Activated CD8-positive, alpha-beta memory T cell treated with anti-CD3 and anti-CD28 coated beads, Interleukin-2, amount 10 ng/mL, durations not matched to agents 7 days and 5 days (primary cell): ENCODE measurements around the gene SERBP1. TPM values are rescaled to one million over a fixed set of nuclear protein-coding genes. Genes with fewer than 3 reads are reported as not detected.
A peak's percentile ranks its signal among the peaks of the same experiment; 100 is the strongest.
"Not testable (repeated sequence)": the region's sequence is repeated elsewhere in the genome, so short reads cannot be mapped to it uniquely, and the experiment has no call there.

Experiments used
- ATAC-seq: fragments of 150-1000 bp; cut with Tn5 transposase; one replicate; pipeline ENCODE4 v1.10.0; 2021; ENCODE audit warnings: moderate library complexity
- CTCF ChIA-PET: fragments of 350-600 bp; sonication (Branson Sonifier 250); formaldehyde crosslinking; loops from one replicate; lab custom pipeline; 2021; ENCODE audit warnings: antibody characterized with exemption; lab: Charles Lee
- DNase-seq: peaks from one replicate; pipeline ENCODE4 v3.0.0-alpha.2; 2020
- H3K27ac Mint-ChIP-seq: one replicate; pipeline ENCODE4 v1.8.0; 2021; ENCODE audit warnings: mild to moderate bottlenecking, mixed read lengths
- H3K27me3 Mint-ChIP-seq: one replicate; pipeline ENCODE4 v1.8.0; 2021; ENCODE audit warnings: mixed read lengths
- H3K36me3 Mint-ChIP-seq: one replicate; pipeline ENCODE4 v1.8.0; 2021; ENCODE audit warnings: mild to moderate bottlenecking, mixed read lengths
- H3K4me1 Mint-ChIP-seq: one replicate; pipeline ENCODE4 v1.8.0; 2021; ENCODE audit warnings: mixed read lengths
- H3K4me3 Mint-ChIP-seq: one replicate; pipeline ENCODE4 v1.8.0; 2021; ENCODE audit warnings: mild to moderate bottlenecking, moderate library complexity, mixed read lengths
- H3K9me3 Mint-ChIP-seq: one replicate; pipeline ENCODE4 v1.8.0; 2022; ENCODE audit warnings: low read depth, mixed read lengths
- total RNA-seq, 2 experiments: library from RNA; stranded (reverse); gene quantifications; one replicate each; pipeline ENCODE4 v1.2.3, GENCODE V29; 2021

Gene SERBP1
- total RNA-seq, 2 experiments from 2014 or later: 250 to 347 TPM

GRCh38 chr1:67433837-67434236, 3.6 kb upstream of the SERBP1 start:
- CTCF ChIA-PET: no interaction called here
- DNase-seq (no peak), ATAC-seq (no peak)
- H3K27ac Mint-ChIP-seq: no peak overlapping the region
- no peaks in the 10 kb centered on the region for H3K27me3 Mint-ChIP-seq
- peaks cover 11% of the 10 kb centered on the region for H3K36me3 Mint-ChIP-seq
- H3K9me3 Mint-ChIP-seq: no peaks in the 10 kb centered on the region
- no peak overlapping the region for H3K4me3 Mint-ChIP-seq
- peaks cover 24% of the 10 kb centered on the region for H3K4me1 Mint-ChIP-seq

GRCh38 chr1:67432745-67433144, 2.5 kb upstream of the SERBP1 start:
- CTCF ChIA-PET: interaction anchor here (0.9 to 5.4 kb wide), 4 partner anchors 9 to 68 kb away, joined by 3 to 23 read pairs (median 4); no protein-coding TSS in a partner anchor
- no peak for DNase-seq
- no peak overlapping the region for H3K27ac Mint-ChIP-seq
- peaks cover 22% of the 10 kb centered on the region for H3K36me3 Mint-ChIP-seq
- no peaks in the 10 kb centered on the region for H3K9me3 Mint-ChIP-seq
- H3K4me1 Mint-ChIP-seq: peaks cover 26% of the 10 kb centered on the region
- no peaks in the 10 kb centered on the region for H3K27me3 Mint-ChIP-seq
- no peak overlapping the region for H3K4me3 Mint-ChIP-seq
- no peak for ATAC-seq

- Mint-ChIP-seq H3K36me3 (peaks cover 29% of the 10 kb centered on the region), H3K9me3 (no peaks in the 10 kb centered on the region), H3K27ac (peak overlapping the region; percentile 93), H3K27me3 (no peaks in the 10 kb centered on the region), H3K4me1 (peaks cover 33% of the 10 kb centered on the region), H3K4me3 (peak overlapping the region; percentile 40)
- ATAC-seq (no peak), DNase-seq (no peak)
- CTCF ChIA-PET: interaction anchor here (0.8 to 5.4 kb wide), 7 partner anchors 10 to 218 kb away, joined by 3 to 23 read pairs (median 3); no protein-coding TSS in a partner anchor
These were observed 1.8 kb upstream of the SERBP1 start for GRCh38 chr1:67431869-67432578.

- CTCF ChIA-PET: interaction anchor here (0.8 to 5.4 kb wide), 4 partner anchors 65 to 217 kb away, joined by 3 to 23 read pairs (median 3); no protein-coding TSS in a partner anchor
- Mint-ChIP-seq H3K4me1 (peaks cover 36% of the 10 kb centered on the region), H3K27me3 (no peaks in the 10 kb centered on the region)
These were observed 1.1 kb upstream of the SERBP1 start for GRCh38 chr1:67431156-67431765.

GRCh38 chr1:67429528-67430357, 459 bp downstream of the SERBP1 start:
- H3K4me1 Mint-ChIP-seq: peaks cover 50% of the 10 kb centered on the region
- peak overlapping the region; percentile 93 for H3K27ac Mint-ChIP-seq
- no peaks in the 10 kb centered on the region for H3K9me3 Mint-ChIP-seq
- H3K4me3 Mint-ChIP-seq: peak overlapping the region; percentile 87
- no peaks in the 10 kb centered on the region for H3K27me3 Mint-ChIP-seq
- CTCF ChIA-PET: interaction anchor here (0.6 to 5.4 kb wide), 14 partner anchors 12 to 434 kb away, joined by 3 to 23 read pairs (median 4); no protein-coding TSS in a partner anchor
- H3K36me3 Mint-ChIP-seq: peaks cover 47% of the 10 kb centered on the region
- peak; percentile 56 for DNase-seq
- peak; percentile 8 for ATAC-seq

More at GRCh38 chr1:67431156-67431765, 1.1 kb upstream of the SERBP1 start:
- DNase-seq (no peak), ATAC-seq (no peak)
- Mint-ChIP-seq H3K27ac (peak overlapping the region; percentile 93), H3K36me3 (peaks cover 32% of the 10 kb centered on the region), H3K4me3 (peak overlapping the region; percentile 87), H3K9me3 (no peaks in the 10 kb centered on the region)

- peaks cover 53% of the 10 kb centered on the region for H3K36me3 Mint-ChIP-seq
- DNase-seq (peak; percentile 61), ATAC-seq (no peak)
- H3K27me3 Mint-ChIP-seq: no peaks in the 10 kb centered on the region
- peaks cover 52% of the 10 kb centered on the region for H3K4me1 Mint-ChIP-seq
- H3K9me3 Mint-ChIP-seq: no peaks in the 10 kb centered on the region
- CTCF ChIA-PET: interaction anchor here (0.6 to 5.4 kb wide), 17 partner anchors 11 to 505 kb away, joined by 3 to 23 read pairs (median 3); partner anchors contain the start of gene DNAI4
- H3K4me3 Mint-ChIP-seq: peak overlapping the region; percentile 87
- H3K27ac Mint-ChIP-seq: peak overlapping the region; percentile 93
These were observed 1.1 kb downstream of the SERBP1 start for GRCh38 chr1:67429011-67429527.

- CTCF ChIA-PET: interaction anchor here (1.3 to 5.4 kb wide), 5 partner anchors 10 to 504 kb away, joined by 3 to 23 read pairs (median 7); partner anchors contain the start of gene DNAI4
- no peak for DNase-seq
- H3K36me3 Mint-ChIP-seq: peaks cover 62% of the 10 kb centered on the region
- peak overlapping the region; percentile 93 for H3K27ac Mint-ChIP-seq
- no peak for ATAC-seq
- H3K4me1 Mint-ChIP-seq: peaks cover 52% of the 10 kb centered on the region
- H3K9me3 Mint-ChIP-seq: no peaks in the 10 kb centered on the region
- H3K27me3 Mint-ChIP-seq: no peaks in the 10 kb centered on the region
- peak overlapping the region; percentile 87 for H3K4me3 Mint-ChIP-seq
These were observed 2.3 kb downstream of the SERBP1 start for GRCh38 chr1:67427947-67428346.

GRCh38 chr1:67427465-67427864, 2.7 kb downstream of the SERBP1 start:
- Mint-ChIP-seq H3K4me1 (peaks cover 54% of the 10 kb centered on the region), H3K9me3 (no peaks in the 10 kb centered on the region), H3K36me3 (peaks cover 66% of the 10 kb centered on the region), H3K4me3 (peak overlapping the region; percentile 87), H3K27ac (peak overlapping the region; percentile 93), H3K27me3 (no peaks in the 10 kb centered on the region)
- no peak for DNase-seq
- ATAC-seq: no peak
- CTCF ChIA-PET: interaction anchor here (0.8 to 2.3 kb wide), 4 partner anchors 9 to 216 kb away, joined by 3 to 14 read pairs (median 6); no protein-coding TSS in a partner anchor

GRCh38 chr1:67420835-67421492, 9.2 kb downstream of the SERBP1 start:
- no peaks in the 10 kb centered on the region for H3K9me3 Mint-ChIP-seq
- ATAC-seq: no peak
- H3K27ac Mint-ChIP-seq: peak overlapping the region; percentile 8
- H3K36me3 Mint-ChIP-seq: peaks cover 83% of the 10 kb centered on the region
- DNase-seq: no peak
- peaks cover 64% of the 10 kb centered on the region for H3K4me1 Mint-ChIP-seq
- no peak overlapping the region for H3K4me3 Mint-ChIP-seq
- CTCF ChIA-PET: no interaction called here
- H3K27me3 Mint-ChIP-seq: no peaks in the 10 kb centered on the region

GRCh38 chr1:67418839-67419586, 11.2 kb downstream of the SERBP1 start:
- Mint-ChIP-seq H3K4me1 (peaks cover 62% of the 10 kb centered on the region), H3K27ac (peak overlapping the region; percentile 75), H3K36me3 (peaks cover 83% of the 10 kb centered on the region), H3K9me3 (no peaks in the 10 kb centered on the region), H3K27me3 (no peaks in the 10 kb centered on the region), H3K4me3 (no peak overlapping the region)
- ATAC-seq (peak; percentile 43), DNase-seq (no peak)
- CTCF ChIA-PET: interaction anchor here (1.2 to 4.5 kb wide), 3 partner anchors 10 to 205 kb away, joined by 4 to 14 read pairs (median 5); no protein-coding TSS in a partner anchor

GRCh38 chr1:67417733-67418132, 12.5 kb downstream of the SERBP1 start:
- Mint-ChIP-seq H3K4me1 (peaks cover 55% of the 10 kb centered on the region), H3K36me3 (peaks cover 83% of the 10 kb centered on the region)
- DNase-seq, H3K9me3 Mint-ChIP-seq, H3K27me3 Mint-ChIP-seq, H3K27ac Mint-ChIP-seq, ATAC-seq, H3K4me3 Mint-ChIP-seq: not testable (repeated sequence)
- CTCF ChIA-PET: interaction anchor here (1.2 to 4.5 kb wide), 2 partner anchors 11 to 203 kb away, joined by 5 to 14 read pairs; no protein-coding TSS in a partner anchor
